ENCODE measurements around the gene BNC2.
"Not testable (repeated sequence)": the region's sequence is repeated elsewhere in the genome, so short reads cannot be mapped to it uniquely, and the experiment has no call there.

Gene BNC2

DNA sequence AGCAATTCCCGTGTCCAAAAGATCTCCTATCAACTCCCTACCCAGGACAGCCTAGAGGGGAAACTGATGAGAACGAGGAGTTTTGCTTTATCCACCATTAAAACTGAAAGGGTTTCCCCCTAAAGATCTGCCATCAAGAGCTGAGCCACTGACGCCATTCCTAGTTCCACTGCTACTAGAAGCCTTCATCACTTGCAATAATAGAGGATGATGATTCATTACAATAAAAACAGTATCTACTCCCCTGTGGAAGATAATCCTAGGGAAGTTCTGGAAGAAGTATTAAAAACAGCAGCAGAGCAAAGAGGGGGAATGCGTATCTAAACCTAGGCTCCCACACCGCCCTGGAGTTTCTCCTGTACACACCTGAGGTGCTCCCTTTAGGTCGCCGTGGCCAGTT, 394.5 kb downstream of the BNC2 start:
- DNase-seq: no peak

- no peak for DNase-seq
These were observed 395.2 kb downstream of the BNC2 start for GRCh38 chr9:16475257-16475656.

DNA sequence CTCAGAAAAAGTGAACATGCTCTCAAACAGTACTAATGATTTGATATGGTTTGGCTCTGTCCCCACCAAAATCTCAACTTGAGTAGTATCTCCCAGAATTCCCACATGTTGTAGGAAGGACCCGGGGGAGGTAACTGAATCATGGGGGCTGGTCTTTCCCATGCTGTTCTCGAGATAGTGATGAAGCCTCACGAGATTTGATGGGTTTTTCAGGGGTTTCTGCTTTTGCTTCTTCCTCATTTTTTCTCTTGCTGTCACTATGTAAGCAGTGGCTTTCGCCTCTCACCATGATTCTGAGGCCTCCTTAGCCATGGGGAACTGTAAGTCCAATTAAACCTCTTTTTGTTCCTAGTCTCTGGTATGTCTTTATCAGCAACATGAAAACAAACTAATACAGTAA, 401.3 kb downstream of the BNC2 start:
- DNase-seq: no peak

DNA sequence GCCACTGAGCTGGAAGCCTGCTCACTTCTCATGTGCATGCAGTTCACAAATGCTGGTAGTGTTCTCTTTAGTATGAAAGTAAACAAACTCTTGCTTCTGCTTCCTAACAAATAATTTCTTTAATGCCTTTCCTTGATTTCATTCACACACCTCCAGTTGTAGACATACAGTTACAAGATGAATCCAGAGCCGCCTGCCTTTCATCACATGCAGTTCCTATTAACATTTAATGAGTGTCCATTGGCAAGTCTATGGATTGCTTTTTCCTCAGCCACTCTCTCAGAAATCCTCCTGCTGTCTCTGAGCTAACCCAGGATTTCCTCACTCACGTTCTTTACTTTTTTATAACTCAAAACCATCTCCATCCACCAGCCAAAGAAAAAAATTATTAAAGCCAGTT, 408.6 kb downstream of the BNC2 start:
- no peak for DNase-seq

DNA sequence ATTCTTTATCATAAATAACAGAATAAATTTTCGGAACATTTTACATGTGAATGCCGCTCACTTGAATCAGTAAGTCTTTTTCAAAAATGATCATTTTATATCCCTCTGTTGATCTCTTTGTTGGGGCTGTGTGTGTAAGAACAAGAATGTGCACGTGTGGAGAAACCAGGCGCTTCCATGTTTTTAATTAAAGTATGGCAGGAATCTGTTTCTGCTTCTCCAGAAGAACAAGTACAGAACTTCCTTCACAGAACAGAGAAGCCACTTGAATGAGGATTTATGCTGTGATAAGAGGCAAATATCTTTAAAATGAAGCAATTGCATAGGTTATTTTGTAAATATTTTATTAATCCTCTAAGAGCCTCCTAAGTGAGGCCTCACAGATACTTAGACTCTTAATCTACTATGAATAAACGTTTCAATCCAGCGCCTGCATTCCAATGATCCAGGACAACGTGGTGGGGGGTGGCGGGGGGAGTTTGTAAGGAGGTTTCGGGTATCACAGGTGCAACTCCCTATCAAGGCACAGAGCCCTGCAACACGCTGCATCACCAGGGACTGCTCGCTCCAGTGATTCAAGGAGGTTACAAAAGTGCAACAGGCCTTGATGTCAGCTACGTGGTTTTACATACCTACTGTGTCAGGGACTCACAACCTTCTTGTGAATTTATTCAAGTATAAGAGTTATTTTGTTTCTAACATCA, 409.2 kb downstream of the BNC2 start:
- DNase-seq: no peak

GRCh38 chr9:16460696-16461095, 409.8 kb downstream of the BNC2 start:
- DNase-seq: no peak

DNA sequence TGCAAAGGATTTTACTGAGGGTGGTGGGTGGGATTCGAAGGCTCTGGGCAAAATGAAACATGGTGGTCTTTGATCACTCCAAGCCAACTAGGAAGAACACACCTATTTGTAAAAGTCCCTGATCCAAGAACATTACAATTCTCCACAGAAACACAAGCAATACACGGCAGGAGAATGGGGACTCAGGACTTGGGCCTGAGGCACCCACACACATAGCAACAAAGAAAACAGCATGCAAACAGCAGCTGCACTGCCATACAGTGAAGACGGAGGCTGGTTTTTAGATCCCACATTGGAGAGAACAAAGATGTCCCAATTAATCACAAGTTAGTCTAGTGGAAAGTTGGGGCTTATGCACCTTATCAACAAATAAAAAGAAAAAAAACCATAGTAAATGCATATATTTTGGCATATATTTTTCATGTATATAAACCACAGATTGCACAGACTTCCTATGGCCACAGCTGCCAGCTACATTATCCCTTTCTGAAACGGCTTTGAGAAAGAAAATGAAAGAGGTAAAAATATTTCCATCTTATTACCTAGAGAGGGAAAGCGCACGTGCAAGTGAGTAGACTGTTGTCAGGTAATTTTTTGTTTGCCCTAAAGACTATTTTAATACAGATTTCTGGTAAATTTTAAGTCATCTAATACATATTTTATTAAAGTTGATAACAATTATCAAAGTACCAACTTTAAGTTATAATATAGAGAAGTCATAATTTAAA, 410.9 kb downstream of the BNC2 start:
- no peak for DNase-seq

DNA sequence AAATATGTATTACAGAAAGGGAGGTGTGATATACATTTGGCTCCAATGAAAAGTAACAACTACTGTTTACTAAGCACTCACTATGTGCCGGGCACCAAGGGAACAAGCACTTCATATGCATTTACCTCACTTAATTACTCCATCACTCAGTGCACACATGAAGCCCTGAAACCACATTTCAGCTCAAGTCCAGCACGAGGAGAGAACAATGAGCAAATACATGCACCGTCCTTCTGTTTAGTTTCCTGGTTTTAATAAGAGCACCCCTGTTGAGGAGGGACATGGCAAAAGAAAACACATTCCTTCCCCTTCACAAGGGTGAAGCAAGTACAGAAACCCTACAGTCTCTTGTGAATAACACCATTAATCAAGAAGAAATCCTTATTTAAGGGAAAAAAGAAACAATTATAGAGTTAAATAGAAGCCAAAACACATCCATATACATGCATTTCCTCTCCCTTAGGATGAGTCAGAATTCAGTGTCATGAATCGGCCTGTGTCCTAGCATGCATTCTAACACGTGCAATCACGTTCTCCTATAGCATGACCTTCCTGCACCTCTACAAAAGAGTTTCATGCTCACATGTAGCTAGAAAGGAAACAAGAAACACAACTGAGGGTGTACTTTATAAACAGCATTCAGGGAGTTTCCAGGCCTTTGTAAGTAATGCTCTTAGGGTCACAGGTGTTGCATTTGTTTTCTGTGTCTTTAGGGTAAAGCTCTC, 411.6 kb downstream of the BNC2 start:
- DNase-seq: no peak

- DNase-seq: no peak
These were observed 414.6 kb downstream of the BNC2 start for GRCh38 chr9:16455842-16456241.

- DNase-seq: no peak
These were observed 417.1 kb downstream of the BNC2 start for GRCh38 chr9:16453390-16453789.

DNA sequence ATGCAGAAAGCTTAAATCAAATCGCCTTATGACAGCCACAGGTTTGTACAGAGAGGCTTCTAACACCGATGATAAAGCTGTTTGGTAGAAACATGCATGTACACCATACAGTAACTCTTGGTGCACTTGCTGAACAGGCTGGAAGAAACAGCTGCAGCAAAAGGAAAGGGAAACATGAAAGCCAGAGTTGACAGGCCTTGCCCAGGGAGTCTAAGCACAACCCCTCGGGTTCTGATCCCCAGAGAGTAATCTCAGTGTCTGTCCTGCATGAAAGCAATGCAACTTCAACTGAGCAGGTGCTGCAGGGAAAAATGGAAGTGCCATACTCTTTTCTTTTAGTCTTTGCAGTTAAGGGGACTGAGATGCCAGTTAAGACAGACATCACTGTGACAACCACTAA, 419.9 kb downstream of the BNC2 start:
- no peak for DNase-seq

DNA sequence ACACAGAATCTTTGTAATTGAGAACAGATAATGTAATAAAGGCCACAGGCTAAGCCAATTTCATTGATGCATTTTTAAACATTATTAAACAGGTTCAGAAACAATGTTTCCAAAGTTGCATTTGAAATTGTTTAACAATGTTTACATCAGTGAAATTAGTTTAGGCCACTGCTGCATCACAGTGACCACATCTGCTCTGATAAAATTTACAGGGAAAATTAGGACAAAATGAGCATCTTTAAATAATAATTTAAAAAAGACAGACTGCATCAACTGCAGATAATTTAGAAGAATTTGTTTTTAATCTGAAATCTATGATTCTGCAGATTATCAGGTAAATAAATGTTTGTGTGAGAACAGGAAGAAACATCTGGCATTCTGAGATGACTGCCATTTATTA, 420.4 kb downstream of the BNC2 start:
- DNase-seq: no peak

- no peak for DNase-seq
These were observed 421.3 kb downstream of the BNC2 start for GRCh38 chr9:16449076-16449730.

- no peak for DNase-seq
These were observed 422.5 kb downstream of the BNC2 start for GRCh38 chr9:16447946-16448345.

- no peak for DNase-seq
These were observed 423.8 kb downstream of the BNC2 start for GRCh38 chr9:16446636-16447035.

GRCh38 chr9:16445141-16445920, 425.1 kb downstream of the BNC2 start:
- DNase-seq: no peak

DNA sequence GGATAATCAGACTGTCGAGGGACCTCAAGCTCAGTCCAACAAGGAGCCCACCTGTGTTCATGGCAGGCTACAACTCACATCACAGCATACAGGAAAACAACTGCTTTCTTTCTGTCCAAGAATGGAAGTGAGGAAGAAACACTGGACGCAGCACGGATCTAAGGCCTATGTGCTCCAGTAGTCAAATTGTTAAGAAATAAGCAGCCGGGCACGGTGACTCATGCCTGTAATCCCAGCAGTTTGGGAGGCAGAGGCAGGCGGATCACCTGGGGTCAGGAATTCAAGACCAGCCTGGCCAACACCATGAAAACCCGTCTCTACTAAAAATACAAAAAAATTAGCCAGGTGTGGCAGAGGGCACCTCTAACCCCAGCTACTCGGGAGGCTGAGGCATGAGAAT, 427.8 kb downstream of the BNC2 start:
- DNase-seq: no peak

DNA sequence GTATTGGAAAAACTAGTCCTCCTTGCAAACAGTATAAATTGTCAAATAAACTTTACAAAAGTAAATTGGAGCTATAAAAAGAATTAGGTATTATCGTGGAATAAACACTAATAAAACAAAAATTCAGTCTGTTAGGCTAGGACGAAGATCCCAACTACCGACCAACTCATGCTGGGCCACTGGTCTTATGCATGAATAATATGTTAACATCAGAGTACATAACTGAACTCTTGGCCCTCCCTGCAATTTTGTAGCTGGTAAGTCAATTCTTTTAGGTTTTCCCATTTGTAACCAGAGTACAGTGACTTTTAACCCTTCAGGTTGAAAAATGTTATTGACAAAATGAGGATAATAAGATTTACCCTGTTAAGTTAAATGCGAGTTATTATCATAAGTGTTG, 428.7 kb downstream of the BNC2 start:
- DNase-seq: no peak

DNA sequence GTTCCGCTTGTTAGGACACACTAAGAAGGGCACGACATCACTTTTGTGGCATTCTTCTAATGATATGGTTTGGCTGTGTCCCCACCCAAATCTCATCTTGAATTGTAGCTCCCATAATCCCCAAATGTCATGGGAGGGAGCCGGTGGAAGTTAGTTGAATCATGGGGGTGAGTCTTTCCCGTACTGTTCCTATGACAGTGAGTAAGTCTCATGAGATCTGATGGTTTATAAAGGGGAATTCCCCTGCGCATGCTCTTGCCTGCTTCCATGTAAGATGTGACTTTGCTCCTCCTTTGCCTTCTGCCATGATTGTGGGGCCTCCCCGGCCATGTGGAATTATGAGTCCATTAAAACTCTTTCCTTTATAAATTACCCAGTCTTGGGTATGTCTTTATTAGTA, 431.6 kb downstream of the BNC2 start:
- not testable (repeated sequence) for DNase-seq

DNA sequence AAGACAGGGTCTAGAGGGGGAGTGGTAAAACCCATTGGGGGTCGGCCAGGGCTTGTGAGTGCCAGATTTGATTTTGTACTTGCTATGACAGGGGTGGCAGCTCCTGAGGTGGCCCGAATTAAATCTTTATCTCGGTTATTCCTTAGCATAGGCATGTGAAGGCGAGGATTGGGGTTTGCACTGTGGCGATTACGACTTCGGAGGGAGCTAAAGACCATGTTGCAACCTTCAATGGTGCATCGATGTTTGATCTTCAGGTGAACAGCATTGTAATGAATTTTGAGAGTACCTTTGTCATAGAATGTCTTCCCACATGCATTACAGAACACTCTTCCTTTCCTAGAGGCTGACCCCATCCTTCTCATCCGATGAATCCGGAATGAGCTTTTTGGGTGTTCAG, 433.9 kb downstream of the BNC2 start:
- no peak for DNase-seq

DNA sequence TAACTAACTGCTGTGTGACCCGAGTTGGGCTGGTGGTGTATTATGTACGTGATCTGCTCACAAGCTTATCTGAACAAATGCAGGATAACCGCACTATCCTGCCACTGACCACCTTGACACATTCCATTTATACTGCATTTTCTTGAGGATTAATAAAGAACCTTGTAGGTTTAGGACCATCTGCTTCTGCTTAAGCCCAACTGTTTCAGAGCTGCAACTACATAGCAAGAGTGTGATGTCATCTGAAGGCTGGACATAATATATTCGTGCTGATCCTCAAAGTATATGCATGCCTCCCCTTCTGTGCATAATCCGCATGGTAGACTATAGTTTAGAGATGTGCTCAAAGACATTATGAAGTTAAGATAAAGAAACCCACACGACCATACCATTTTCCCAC, 435.9 kb downstream of the BNC2 start:
- DNase-seq: no peak

DNA sequence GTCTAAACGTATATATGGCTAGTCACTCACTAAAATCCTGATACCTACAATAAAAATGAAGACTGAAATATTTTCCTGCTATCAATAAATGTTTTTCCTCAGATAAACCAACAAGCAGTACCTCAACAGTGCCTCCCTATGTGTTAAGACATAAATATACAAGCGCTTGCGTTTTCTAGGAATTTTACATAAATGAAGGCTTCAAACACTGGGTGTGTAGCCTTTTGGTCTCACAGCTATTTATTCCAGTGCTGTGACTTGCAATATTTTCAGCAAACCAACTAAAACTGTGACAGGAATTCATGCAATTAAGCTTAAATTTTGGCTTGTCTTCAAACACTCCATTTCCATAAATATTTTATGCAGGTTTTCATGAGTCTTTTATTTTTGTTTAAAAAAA, 437.0 kb downstream of the BNC2 start:
- no peak for DNase-seq

All from NCI-H510A treated with DMSO at 0.1 percent for 48 hours (cell line).